Peyer's patch (tissue), 4 donors: ENCODE data around the gene NELFB. TPM values are rescaled to one million over a fixed set of nuclear protein-coding genes. Genes with fewer than 3 reads are reported as not detected.

Experiments
- DNase-seq, 3 donors: peaks; one replicate each; pipeline ENCODE4 v3.0.0-alpha.2; 2017 to 2019
- H3K27ac ChIP-seq, 4 donors: fragments of 200-600 bp; sonication (generic); one replicate each; pipeline ENCODE4 v1.5.1; 2016 to 2019
- H3K27me3 ChIP-seq, 2 donors: fragments of 200-600 bp; sonication (generic); one replicate each; pipeline ENCODE4 v1.5.1; 2019
- H3K36me3 ChIP-seq, 3 donors: fragments of 200-600 bp; sonication (generic); one replicate each; pipeline ENCODE4 v1.5.1; 2016 to 2019
- H3K4me1 ChIP-seq, 4 donors: fragments of 200-600 bp; sonication (generic); one replicate each; pipeline ENCODE4 v1.5.1; 2016 to 2019
- H3K4me3 ChIP-seq, 4 donors: fragments of 200-600 bp; sonication (generic); 1 replicate in 3 of 4; 2 replicates in 1 of 4; pipeline ENCODE4 v1.5.1; 2016 to 2019; ENCODE audit warnings: mild to moderate bottlenecking in 1 of 4
- H3K9me3 ChIP-seq, 4 donors: fragments of 200-600 bp; sonication (generic); one replicate each; pipeline ENCODE4 v1.5.1; 2016 to 2019; ENCODE audit warnings: mild to moderate bottlenecking in 1 of 4
- POLR2A ChIP-seq, 2 donors: fragments of 450-650 bp; IDR thresholded peaks; one replicate each; pipeline ENCODE4 v1.5.1; 2017; ENCODE audit warnings: antibody characterized with exemption in 2 of 2, mild to moderate bottlenecking in 2 of 2, moderate library complexity in 2 of 2
- total RNA-seq, 4 donors: library from RNA; depleted of rRNA; stranded (reverse); fragments of >200 nt; gene quantifications; one replicate each; pipeline ENCODE4 v1.1.0, GENCODE V29; 2016
- TF ChIP-seq, protein P1 (sequence below), 6 experiments: fragments of 450-650 bp in 4 of 6; fragments of 200-600 bp in 2 of 6; sonication (generic) in 1 of 6; IDR thresholded peaks; one replicate each; pipeline ENCODE4 v1.5.1; 2017 to 2019; ENCODE audit warnings: antibody characterized with exemption in 6 of 6, mild to moderate bottlenecking in 3 of 6, moderate library complexity in 1 of 6

NELFB gene
- total RNA-seq, 4 donors from 2014 or later = 47.4 to 57.8 (median 50.2) TPM

DNA sequence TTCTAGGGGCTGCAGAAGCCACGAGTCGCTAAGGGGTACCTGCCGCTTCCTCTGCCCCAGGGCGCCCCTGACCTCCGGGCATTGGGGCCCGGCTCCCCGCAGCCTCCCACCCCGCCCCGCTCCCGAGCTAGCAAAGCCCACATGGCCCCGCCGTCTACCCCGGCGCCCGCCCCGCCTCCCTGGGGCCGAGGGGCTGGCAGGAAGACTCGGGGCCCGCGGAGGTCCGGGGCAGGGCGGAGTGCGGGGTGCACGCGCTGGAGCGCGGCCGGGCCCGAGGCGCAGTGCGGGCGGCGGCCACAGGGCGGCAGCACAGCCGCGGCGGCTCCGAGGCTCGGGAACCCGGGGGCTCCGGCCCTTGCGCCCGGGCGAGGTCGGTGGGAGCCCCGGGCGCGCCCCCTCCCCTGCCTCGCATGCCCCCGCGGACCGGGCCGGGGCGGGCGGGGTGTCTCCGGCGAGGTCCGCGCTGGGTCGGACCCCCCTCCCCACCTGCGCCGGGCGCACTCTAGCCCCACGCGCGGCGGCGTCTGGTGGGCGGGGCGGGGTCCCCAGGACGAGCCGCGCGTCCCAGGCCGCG lies 40.2 kb downstream of the NELFB start:
- Histone ChIP-seq H3K27me3 (no peaks in the 10 kb centered on the region), H3K9me3 (no peaks in the 10 kb centered on the region), H3K4me1 (peaks cover 5 to 43% (median 13%) of the 10 kb centered on the region in 4 donors), H3K4me3 (peak overlapping the region; percentile 25 to 88 (median 60)), H3K27ac (peak overlapping the region; percentile 5 to 99 (median 90)), H3K36me3 (no peaks in the 10 kb centered on the region)
- TF ChIP-seq, protein P1, sequence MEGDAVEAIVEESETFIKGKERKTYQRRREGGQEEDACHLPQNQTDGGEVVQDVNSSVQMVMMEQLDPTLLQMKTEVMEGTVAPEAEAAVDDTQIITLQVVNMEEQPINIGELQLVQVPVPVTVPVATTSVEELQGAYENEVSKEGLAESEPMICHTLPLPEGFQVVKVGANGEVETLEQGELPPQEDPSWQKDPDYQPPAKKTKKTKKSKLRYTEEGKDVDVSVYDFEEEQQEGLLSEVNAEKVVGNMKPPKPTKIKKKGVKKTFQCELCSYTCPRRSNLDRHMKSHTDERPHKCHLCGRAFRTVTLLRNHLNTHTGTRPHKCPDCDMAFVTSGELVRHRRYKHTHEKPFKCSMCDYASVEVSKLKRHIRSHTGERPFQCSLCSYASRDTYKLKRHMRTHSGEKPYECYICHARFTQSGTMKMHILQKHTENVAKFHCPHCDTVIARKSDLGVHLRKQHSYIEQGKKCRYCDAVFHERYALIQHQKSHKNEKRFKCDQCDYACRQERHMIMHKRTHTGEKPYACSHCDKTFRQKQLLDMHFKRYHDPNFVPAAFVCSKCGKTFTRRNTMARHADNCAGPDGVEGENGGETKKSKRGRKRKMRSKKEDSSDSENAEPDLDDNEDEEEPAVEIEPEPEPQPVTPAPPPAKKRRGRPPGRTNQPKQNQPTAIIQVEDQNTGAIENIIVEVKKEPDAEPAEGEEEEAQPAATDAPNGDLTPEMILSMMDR (IDR thresholded peaks at IDR 0.05) = peak; percentile 37 to 93 (median 84)
- TF ChIP-seq POLR2A (IDR thresholded peaks at IDR 0.05) = peak in 1 of 2 donors; percentile 54
- peak in 1 of 3 donors; percentile 80 for DNase-seq

DNA sequence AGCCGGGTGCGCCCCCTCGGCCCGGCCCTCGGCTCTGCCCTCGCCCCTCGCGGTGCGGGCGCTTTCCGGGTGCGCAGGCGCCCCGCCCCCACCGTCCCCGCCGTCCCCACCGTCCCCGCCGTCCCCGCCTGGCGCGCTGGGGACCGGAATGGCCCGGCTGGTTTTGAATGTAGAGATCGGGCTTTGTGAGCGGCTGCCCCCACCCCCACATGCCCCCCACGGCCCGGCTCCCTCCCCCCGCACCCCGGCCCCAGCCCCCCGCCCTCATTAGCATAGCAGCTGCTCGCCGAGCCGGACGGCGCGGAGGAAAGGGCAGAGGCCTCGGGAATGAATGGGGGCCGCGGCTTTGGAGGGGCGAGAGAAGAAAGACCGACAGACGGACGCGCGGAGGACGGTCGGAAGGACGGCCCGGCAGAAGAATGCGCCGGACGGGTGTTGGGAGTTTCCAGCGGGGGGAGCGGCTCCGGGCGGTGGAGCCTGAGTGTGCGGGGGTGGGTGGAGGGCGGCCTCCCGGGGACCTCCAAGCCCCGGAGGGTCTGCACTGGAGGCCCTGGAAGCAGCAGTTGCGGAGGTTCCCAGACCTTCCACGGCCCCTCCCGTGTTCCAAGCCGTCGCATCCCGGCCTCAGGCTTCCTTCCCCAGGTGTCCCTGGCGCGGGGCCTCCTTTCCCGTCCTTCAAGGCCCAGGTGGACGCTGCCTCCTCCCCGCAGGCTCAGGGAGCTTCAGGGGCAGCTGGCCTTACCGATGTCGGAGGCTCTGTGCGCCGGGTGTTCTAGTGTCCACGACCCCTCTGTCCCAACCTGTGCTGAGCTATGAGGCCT lies 40.9 kb downstream of the NELFB start:
- H3K27me3 ChIP-seq = no peaks in the 10 kb centered on the region
- H3K4me1 ChIP-seq = peaks cover 5 to 43% (median 21%) of the 10 kb centered on the region in 4 donors
- H3K36me3 ChIP-seq = no peaks in the 10 kb centered on the region
- peak in 1 of 3 donors; percentile 69 for DNase-seq
- no peak for TF ChIP-seq POLR2A (IDR thresholded peaks at IDR 0.05)
- TF ChIP-seq, protein P1 (IDR thresholded peaks at IDR 0.05) = no peak
- H3K9me3 ChIP-seq = no peaks in the 10 kb centered on the region
- peak overlapping the region; percentile 25 to 88 (median 60) for H3K4me3 ChIP-seq
- H3K27ac ChIP-seq = peak overlapping the region; percentile 31 to 99 (median 90)

DNA sequence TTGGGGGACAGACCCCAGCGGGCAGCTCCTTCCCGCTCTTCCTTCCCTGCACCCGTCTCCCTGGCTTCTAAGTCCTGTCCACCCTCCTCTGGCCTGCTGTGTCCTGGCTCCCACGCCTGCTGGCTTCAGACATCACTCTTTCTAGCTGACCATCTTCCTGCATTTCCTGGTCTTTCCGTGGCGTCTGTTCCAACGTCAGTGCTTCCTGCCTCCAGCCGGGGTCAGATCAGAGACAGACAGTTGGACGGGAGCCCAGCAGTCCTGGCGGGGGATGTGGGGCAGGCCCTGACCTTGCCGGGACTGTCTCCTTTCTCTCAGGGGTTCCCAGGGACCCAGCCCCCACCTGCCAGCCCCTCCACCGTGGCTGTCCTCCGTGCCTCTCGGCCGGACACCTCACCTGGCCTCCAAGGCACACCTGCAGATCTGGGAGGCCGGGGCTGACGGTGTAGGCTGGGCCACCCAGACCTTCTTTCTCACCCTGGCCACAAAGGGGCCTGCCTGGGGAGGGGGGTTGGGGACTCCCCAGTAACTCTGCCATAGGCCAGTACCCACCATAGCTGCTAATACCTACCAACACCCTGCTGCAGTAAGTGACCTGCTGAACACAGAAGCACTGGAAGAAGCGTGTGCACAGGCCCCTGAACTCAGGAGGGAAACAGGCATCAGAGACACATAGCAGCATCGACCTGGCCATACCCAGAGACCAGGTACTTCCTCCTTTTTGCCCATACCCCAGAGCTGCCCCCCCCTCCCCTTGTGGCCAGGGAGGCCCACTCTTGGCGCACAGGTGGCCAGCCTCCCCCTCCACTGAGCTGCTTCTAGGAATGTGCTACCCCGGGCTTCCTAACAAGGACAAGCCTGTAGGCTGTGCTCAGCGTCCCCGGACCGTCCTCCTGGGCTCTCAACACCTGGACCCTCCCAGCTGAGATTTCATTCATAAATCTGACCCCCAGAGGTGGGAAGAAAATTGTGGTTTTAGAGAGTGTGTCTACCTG lies 41.8 kb downstream of the NELFB start:
- H3K4me3 ChIP-seq = peak overlapping the region in 3 of 4 donors; percentile 25 to 88 (median 65)
- no peaks in the 10 kb centered on the region for H3K9me3 ChIP-seq
- peak in 1 of 3 donors; percentile 76 for DNase-seq
- peak; percentile 27 to 62 for TF ChIP-seq POLR2A (IDR thresholded peaks at IDR 0.05)
- TF ChIP-seq, protein P1 (IDR thresholded peaks at IDR 0.05) = peak in 1 of 6 experiments; percentile 2
- H3K27ac ChIP-seq = peak overlapping the region; percentile 31 to 99 (median 90)
- H3K4me1 ChIP-seq = peaks cover 5 to 47% (median 24%) of the 10 kb centered on the region in 4 donors
- no peaks in the 10 kb centered on the region for H3K27me3 ChIP-seq
- no peaks in the 10 kb centered on the region for H3K36me3 ChIP-seq

DNA sequence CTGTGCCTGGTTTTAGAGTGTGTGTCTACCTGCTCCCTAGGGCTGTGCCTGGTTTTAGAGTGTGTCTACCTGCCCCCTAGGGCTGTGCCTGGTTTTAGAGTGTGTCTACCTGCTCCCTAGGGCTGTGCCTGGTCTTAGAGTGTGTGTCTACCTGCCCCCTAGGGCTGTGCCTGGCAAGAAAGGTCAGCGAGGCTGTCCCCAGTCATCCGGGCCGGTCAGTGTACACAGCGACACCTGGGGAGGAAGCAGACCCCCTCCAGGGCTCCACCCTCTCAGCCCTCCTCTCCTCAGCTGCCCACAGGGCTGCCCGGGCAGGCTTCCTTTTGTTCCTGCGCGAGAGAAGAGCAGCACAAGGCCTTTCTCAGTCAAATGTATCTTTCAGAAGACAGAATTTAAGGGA lies 42.8 kb downstream of the NELFB start:
- no peak for DNase-seq

More for the DNA sequence above, 42.8 kb downstream of the NELFB start:
- H3K27me3 ChIP-seq = no peaks in the 10 kb centered on the region
- no peak for TF ChIP-seq POLR2A (IDR thresholded peaks at IDR 0.05)
- TF ChIP-seq, protein P1 (IDR thresholded peaks at IDR 0.05) = no peak
- H3K4me1 ChIP-seq = peaks cover 5 to 52% (median 27%) of the 10 kb centered on the region in 4 donors
- peak overlapping the region; percentile 11 to 99 (median 90) for H3K27ac ChIP-seq
- peak overlapping the region in 2 of 4 donors; percentile 65 for H3K4me3 ChIP-seq
- H3K9me3 ChIP-seq = no peaks in the 10 kb centered on the region
- H3K36me3 ChIP-seq = no peaks in the 10 kb centered on the region
